ENCODE results near the gene SP1.

DNA sequence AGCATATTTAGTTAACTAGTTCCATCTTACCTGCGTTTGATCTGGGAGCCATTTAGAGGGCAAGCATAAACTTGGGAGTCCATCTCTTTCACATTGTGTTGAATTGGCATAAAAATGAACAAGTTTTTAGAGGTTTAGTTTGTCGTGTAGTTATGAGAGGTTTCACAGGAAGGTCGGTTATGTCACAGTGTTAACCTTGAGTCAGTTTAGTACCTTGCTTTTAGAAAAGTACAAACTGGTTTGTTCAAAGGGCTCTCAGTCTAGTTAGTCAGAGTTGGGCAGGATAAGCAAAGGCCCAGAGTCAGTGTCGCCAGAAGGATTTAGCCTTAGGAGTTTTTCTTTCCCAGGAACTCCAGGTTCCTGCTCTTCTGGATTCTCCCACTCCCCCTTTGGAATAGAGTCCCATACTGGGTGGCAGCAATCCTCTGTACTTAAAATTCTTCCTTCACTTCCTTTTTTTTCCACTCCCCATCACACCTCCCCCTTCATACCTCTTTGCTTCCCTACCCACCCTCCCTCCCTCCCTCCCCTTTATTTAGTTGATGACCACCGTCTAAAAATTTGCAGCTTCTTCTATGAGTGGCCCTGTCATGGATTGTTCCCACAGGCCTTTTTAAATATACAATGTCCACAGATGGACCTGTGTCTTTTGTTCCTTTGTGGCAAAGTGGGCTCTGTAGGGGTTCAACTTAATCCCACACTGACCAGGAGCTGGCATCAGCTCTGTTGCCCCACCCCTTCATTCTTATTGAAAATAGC is 84.0 kb downstream of the SP1 start:
- TF ChIP-seq CTCF (IDR thresholded peaks at IDR 0.05) (no peak), POLR2A (IDR thresholded peaks at IDR 0.05) (no peak), EP300 (IDR thresholded peaks at IDR 0.05) (no peak)
